Hypothalamus (tissue), 51 donors: ENCODE data around the gene SURF4.
"Not testable (repeated sequence)": the region's sequence is repeated elsewhere in the genome, so short reads cannot be mapped to it uniquely, and the experiment has no call there.

ENCODE experiments used
- DNase-seq, 51 donors: peaks; one replicate each; lab custom pipeline; 2025; lab: John Stamatoyannopoulos, UW

The SURF4 gene

GRCh38 chr9:133377280-133377679 lies 1.4 kb upstream of the SURF4 start:
- DNase-seq = not testable (repeated sequence)

GRCh38 chr9:133375116-133375723 lies 640 bp downstream of the SURF4 start:
- peak in 1 of 51 donors; percentile 28 for DNase-seq

DNA sequence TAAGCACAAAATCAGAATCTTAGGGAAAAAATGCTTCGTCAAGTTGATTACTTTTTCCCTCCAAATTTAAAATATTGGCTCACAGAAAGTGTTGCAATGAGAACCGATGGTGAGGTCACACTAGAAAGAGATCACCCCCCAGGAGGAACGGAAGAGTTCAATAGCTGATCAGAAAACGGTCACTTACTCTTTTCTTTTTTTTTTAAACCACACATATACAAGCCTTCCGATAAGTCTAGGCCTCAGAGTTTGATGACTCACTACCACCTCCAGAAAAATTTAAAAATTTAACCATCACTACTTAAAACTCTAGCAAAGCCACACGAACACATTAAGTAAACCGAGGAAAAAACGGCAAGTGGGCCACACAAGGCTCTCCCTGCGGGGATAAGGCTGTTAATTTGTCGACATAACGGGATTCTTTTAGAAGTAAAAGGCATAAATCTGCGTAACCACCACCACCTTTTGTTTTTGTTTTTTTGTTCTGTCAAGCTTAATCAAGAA lies 1.2 kb downstream of the SURF4 start:
- DNase-seq = no peak

- DNase-seq = no peak
Observed at GRCh38 chr9:133372144-133372543, 3.7 kb downstream of the SURF4 start.

GRCh38 chr9:133371261-133371711 lies 4.6 kb downstream of the SURF4 start:
- no peak for DNase-seq

DNA sequence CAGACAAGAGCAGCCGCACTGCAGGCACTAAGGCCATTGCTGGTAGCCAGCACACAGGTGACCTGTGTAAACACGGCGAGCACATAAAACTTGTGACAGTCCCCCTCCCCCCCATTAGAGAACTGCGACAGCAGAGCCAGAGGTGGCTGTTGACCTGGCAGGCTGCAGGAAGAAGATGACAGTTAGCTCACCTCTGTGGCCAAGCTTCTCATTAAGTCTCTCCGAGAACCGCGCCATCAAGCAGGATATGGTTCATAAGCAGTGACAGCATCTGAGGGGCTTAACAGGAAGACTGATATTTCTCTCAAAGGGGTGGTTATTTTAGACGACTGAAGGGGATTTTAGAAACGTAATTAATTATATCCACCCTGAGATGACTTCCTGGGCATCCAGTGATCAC lies 5.2 kb downstream of the SURF4 start:
- no peak for DNase-seq

DNA sequence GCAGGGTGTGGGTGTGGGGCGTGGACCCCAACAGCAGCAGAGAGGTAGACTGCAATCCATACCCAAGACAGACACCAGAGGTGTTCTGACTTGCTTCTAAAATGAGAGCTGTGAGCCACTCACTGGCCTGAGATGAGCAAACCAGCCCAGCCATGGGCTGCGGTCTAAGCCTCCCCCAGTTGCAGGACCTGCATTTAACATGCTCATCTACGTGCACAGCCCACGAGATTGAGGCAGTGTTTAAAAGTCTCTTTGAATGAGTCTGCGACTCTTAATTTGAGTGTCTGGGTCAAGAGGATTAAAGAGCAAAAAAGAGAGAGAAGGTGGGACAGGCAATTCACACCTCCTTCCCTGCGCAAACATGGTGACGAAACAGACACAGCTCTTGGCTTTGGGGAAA lies 5.9 kb downstream of the SURF4 start:
- DNase-seq = no peak

GRCh38 chr9:133369422-133369821 lies 6.4 kb downstream of the SURF4 start:
- DNase-seq = no peak

DNA sequence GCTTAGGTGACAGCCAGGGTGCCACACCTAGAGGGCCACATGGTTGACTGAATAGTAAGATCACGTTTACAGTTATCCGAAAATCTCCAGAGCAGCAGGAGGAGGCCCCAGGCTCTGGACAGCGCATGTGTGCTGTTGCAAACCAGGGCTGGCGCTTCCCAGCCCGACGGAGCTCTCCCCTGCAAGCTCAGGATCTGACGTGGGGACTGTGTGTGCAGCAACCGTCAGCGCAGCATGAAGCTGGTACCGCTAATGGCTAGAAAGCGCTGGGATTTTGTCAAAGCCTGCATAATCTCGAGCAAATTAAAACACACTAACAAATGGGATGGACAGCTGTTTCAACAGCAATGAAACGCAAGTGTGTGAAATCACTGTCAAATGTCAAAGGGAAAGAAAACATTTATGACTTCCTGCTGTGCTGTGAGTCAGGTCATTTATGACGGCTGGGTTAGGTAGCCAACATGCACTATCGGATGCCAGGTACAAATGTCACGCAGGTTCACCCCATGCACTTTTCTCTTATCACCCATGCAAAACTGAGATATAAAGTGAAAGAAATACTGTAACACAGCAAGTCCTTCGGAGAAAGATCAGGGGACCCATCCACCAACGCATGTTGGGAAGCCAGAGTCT lies 7.5 kb downstream of the SURF4 start:
- DNase-seq = no peak

DNA sequence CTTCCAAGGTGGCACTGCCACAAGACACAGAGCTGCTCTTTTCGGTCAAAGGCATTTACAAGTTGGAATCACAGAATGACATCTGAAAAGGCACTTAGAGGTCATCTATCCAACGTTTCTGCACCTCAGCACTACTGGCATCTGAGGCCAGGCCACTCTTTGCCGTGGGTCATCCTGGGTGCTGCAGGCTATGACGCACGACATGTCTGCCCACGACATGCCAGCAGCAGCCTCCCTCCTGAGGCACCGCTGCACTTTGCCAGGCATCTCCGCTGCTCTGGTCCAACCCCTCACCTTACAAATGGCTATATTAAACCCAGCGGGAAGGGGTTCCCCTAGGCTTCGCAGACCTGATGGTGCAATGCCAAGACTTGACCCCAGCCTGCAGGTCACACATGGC lies 8.1 kb downstream of the SURF4 start:
- no peak for DNase-seq

GRCh38 chr9:133367221-133367620 lies 8.6 kb downstream of the SURF4 start:
- no peak for DNase-seq

- no peak for DNase-seq
Observed at GRCh38 chr9:133366435-133366834, 9.4 kb downstream of the SURF4 start.

GRCh38 chr9:133362359-133363044 lies 13.4 kb downstream of the SURF4 start:
- no peak for DNase-seq

GRCh38 chr9:133361507-133362092 lies 14.3 kb downstream of the SURF4 start:
- no peak for DNase-seq

DNA sequence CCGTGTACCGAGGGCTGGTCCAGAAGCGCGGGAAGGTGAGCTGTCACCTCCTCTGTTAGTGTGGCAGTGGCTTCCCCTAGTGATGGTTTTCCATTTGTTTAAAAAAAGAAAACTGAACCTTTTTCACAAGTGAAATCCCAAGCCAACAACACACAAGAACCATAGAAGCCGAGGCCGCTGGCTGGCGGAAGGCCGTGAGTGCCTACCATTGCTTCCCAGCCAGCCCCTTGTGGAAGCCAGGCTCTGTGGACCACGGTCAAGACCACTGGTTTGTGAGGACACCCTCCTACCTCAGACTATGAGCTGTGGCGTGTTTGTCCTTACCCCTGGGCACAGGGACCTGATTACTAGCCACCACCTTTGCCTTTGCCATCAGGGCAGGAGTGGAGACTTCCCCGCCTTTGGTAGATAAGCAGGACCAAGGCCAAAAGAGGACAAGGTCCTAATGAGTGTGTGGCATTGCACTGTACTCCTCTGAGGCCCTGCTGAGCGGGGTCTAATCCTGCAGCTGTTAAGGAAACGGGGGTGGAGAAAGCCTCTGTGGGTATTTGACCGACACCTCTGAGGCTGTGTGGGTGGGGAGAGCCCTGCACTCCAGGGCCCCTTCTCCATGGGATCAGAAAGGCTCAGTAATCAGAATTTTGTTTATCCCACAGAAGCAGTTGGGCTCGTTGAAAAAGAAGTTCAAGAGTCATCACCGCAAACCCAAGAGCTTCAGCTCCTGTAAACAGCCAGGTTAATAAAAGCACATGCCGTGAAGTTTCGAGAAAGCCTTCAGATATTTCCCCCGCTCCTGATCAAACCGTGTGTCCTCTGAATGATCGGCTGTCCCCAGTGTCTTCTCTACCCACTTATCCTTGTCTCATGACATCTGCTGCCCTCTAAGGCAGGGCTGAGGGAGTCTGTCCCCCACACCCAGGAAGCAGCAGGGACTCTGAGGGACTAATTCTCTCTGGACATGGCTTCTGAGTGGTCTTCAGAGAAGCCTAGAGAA lies 15.2 kb downstream of the SURF4 start:
- DNase-seq = no peak

DNA sequence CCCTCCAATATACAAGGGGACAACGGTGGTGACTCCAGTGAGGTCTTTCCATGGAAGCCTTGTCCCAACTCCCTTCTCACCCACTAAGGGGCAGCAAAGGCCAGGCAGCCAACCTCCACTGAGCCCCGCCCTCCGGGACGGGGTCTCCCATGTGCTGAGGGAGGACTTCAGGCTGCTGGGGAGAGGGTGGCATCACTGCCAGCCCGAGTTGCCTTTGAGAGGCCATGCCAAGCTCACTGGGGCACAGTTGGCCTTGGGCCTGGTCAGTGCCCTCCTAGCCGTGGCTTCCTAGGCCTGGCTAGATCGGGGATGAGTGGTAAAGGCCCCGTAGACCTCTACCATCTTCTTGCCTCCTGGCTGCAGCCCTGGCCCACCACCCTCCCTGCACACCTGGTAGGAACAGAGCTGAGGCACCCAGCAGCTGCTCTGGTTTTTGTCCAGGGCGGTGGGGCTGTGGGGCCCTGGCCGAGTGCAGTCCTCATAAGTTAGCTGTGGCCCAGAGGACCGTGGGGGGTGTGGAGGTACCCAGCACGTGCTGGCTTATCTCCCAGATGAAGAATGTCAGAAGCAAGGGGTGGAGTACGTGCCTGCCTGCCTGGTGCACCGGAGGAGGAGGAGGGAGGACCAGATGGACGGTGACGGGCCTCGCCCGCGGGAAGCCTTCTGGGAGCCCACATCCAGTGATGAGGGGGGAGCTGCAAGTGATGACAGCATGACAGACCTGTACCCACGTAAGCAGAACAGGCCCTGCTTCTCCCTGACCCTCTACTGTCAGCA lies 16.3 kb downstream of the SURF4 start:
- DNase-seq = peak in 2 of 51 donors; percentile 10 to 38

DNA sequence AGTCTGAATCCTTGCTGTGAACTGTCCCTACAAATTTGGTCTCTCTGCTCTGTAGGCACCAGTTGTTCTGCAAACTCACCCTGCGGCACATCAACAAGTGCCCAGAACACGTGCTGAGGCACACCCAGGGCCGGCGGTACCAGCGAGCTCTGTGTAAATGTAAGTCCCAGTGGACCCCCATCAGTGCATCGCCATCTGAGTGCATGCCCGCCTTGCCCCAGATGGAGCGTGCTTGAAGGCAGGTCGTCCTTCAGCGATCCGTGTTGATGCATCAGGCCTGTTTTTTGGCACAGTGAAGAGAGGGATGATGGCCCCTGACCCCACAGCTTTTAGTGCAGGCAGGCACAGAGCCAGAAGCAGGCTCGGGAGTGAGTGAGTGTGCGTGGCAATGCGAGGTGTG lies 18.2 kb downstream of the SURF4 start:
- DNase-seq = no peak

GRCh38 chr9:133356391-133357091 lies 19.3 kb downstream of the SURF4 start, which contains the start of the genes SURF1 and SURF2:
TSS of gene SURF1 (minus strand) at chr9:133356487. CDS start at chr9:133356453, 34 bp downstream.
TSS of gene SURF2 (plus strand) at chr9:133356550. CDS start at chr9:133356593, 43 bp downstream.
- DNase-seq = peak in 50 of 51 donors; percentile 19 to 90 (median 70)
